HepG2 (cell line): ENCODE measurements around the gene UBE2D4. TPM values are rescaled to one million over a fixed set of nuclear protein-coding genes. Genes with fewer than 3 reads are reported as not detected.

ENCODE experiments used
- ATAC-seq: fragments of 200-7000 bp; cut with Tn5 transposase; 3 replicates; pipeline ENCODE4 v1.9.1; 2020; ENCODE audit warnings: mild to moderate bottlenecking, moderate library complexity
- BruUV-seq: library from RNA; stranded (reverse); fragments of 400-500 nt; replicated peaks from 2 replicates; lab custom pipeline; 2021; lab: Mats Ljungman, UMichigan
- CTCF ChIA-PET: fragments of 300-600 bp; formaldehyde crosslinking; extraction: SDS; loops from one replicate; lab custom pipeline; 2021; ENCODE audit warnings: low total read pairs, inconsistent platforms, low intra/inter-chr PET ratio; lab: Yijun Ruan, JAX
- POLR2A ChIA-PET: fragments of 350-600 bp; sonication (Branson Sonifier 250); formaldehyde crosslinking; loops from one replicate; lab custom pipeline; 2020; ENCODE audit warnings: antibody characterized with exemption, inconsistent platforms; lab: Yijun Ruan, JAX
- DNase-seq: peaks from one replicate; pipeline ENCODE4 v3.0.0-alpha.2; 2015; ENCODE audit warnings: low spot score
- FAIRE-seq: peaks from 3 replicates; lab custom pipeline; 2011; peaks lifted over from hg19 to GRCh38; lab: Jason Lieb, UNC
- H2AFZ ChIP-seq: one replicate; pipeline ENCODE4 v1.6.1; 2011; ENCODE audit warnings: low read length, inconsistent platforms
- H3K27ac ChIP-seq: fragments of 300-600 bp; 3 replicates; pipeline ENCODE4 v1.8.0; 2011; ENCODE audit warnings: mixed run types, mild to moderate bottlenecking, mixed read lengths, low read length, inconsistent platforms; ENCODE audit not compliant: insufficient read depth; ENCODE audit errors: extremely low read length
- H3K27me3 ChIP-seq, 2 experiments: fragments of 200-600 bp in 1 of 2; 2 replicates in 1 of 2; 3 replicates in 1 of 2; pipeline versions ENCODE4 v1.6.0 to v1.8.0; 2011; ENCODE audit warnings: low read length in 2 of 2, mild to moderate bottlenecking in 2 of 2, moderate library complexity in 2 of 2, inconsistent platforms in 1 of 2; ENCODE audit not compliant: insufficient read depth in 2 of 2, control insufficient read depth in 1 of 2
- H3K36me3 ChIP-seq, 2 experiments: fragments of 200-600 bp in 1 of 2; replicated peaks in 1 of 2; 2 replicates in 1 of 2; 3 replicates in 1 of 2; pipeline versions ENCODE4 v1.5.1 to v1.8.0; 2011; ENCODE audit warnings: low read length in 2 of 2, inconsistent platforms in 1 of 2; ENCODE audit not compliant: insufficient read depth in 2 of 2, control insufficient read depth in 1 of 2
- H3K4me1 ChIP-seq: 2 replicates; pipeline ENCODE4 v1.5.1; 2012; ENCODE audit warnings: low read length, inconsistent platforms; ENCODE audit not compliant: insufficient read depth
- H3K4me2 ChIP-seq: 2 replicates; pipeline ENCODE4 v1.6.0; 2011; ENCODE audit warnings: low read depth, low read length, inconsistent platforms
- H3K4me3 ChIP-seq, 3 experiments: fragments of 200-600 bp in 1 of 3; sonication (generic), shearing (Covaris generic) in 1 of 3; replicated peaks in 1 of 3; 2 replicates each; pipeline ENCODE4 v1.5.1; 2011 to 2016; ENCODE audit warnings: low read length in 3 of 3, inconsistent platforms in 2 of 3, low read depth in 2 of 3, mild to moderate bottlenecking in 2 of 3, control low read depth in 1 of 3, mixed read lengths in 1 of 3; ENCODE audit not compliant: insufficient read depth in 1 of 3
- H3K79me2 ChIP-seq: one replicate; pipeline ENCODE4 v1.6.1; 2011; ENCODE audit warnings: low read length, inconsistent platforms; ENCODE audit not compliant: insufficient read depth
- H3K9ac ChIP-seq: 2 replicates; pipeline ENCODE4 v1.6.0; 2011; ENCODE audit warnings: mild to moderate bottlenecking, low read depth, low read length, inconsistent platforms; ENCODE audit not compliant: insufficient read depth
- H3K9me3 ChIP-seq: 2 replicates; pipeline ENCODE4 v1.5.1; 2012; ENCODE audit warnings: mild to moderate bottlenecking, low read length
- H4K20me1 ChIP-seq: 2 replicates; pipeline ENCODE4 v1.6.0; 2011; ENCODE audit warnings: inconsistent platforms, mild to moderate bottlenecking, low read length, moderate library complexity; ENCODE audit not compliant: insufficient read depth
- ATF3 ChIP-seq: sonication (generic); formaldehyde crosslinking; IDR thresholded peaks from 2 replicates; pipeline ENCODE4 v1.4.0; 2020; ENCODE audit warnings: missing genetic modification reagents
- ERF ChIP-seq: IDR thresholded peaks from 2 replicates; pipeline ENCODE4 v1.6.1; 2018; ENCODE audit warnings: missing biosample characterization, missing genetic modification reagents
- ESRRA ChIP-seq: sonication (generic); formaldehyde crosslinking; IDR thresholded peaks from 2 replicates; pipeline ENCODE4 v1.5.1; 2020; ENCODE audit warnings: mild to moderate bottlenecking, low read depth, missing genetic modification reagents
- HOMEZ ChIP-seq: IDR thresholded peaks from 2 replicates; pipeline ENCODE4 v1.6.1; 2016; ENCODE audit warnings: low read depth
- MED1 ChIP-seq: sonication (generic); formaldehyde crosslinking; IDR thresholded peaks from 2 replicates; pipeline ENCODE4 v1.4.0; 2020; ENCODE audit warnings: missing genetic modification reagents
- PBX2 ChIP-seq: IDR thresholded peaks from 2 replicates; pipeline ENCODE4 v1.6.1; 2016; ENCODE audit warnings: control low read depth
- ZNF619 ChIP-seq: sonication (generic); formaldehyde crosslinking; IDR thresholded peaks from 2 replicates; pipeline ENCODE4 v1.4.0; 2020; ENCODE audit warnings: mild to moderate bottlenecking, missing genetic modification reagents
- ZNF883 ChIP-seq: sonication (generic); formaldehyde crosslinking; IDR thresholded peaks from 2 replicates; pipeline ENCODE4 v1.5.1; 2020; ENCODE audit warnings: mild to moderate bottlenecking, missing genetic modification reagents; ENCODE audit errors: not compliant biosample characterization
- WGBS: methylation state at CpG from one replicate; pipeline ENCODE4 v1.1.6; 2017; ENCODE audit warnings: low lambda C conversion rate; 5-methylcytosine and 5-hydroxymethylcytosine counted together
- in situ Hi-C: cut with HindIII; loops from 2 replicates; pipeline ENCODE4 v1.10.0; 2017; ENCODE audit warnings: low pct_unique_long_range_greater_than_20kb; ENCODE audit not compliant: extremely low pct_ligation_motif_present
- intact Hi-C: fragments of 100-400 bp; cut with micrococcal nuclease; formaldehyde crosslinking; loops from one replicate; pipeline ENCODE4 v1.10.0; 2022; ENCODE audit not compliant: unreplicated experiment
- polyA plus RNA-seq, 8 experiments: library from polyadenylated mRNA; depleted of rRNA in 3 of 8; stranded (reverse) in 7 of 8; unstranded in 1 of 8; fragments of >200 nt; fragmentation: Illumina TruSeq in 4 of 8; extraction: Trizol in 4 of 8; gene quantifications; 2 replicates each; pipeline versions ENCODE4 v1.2.1 to v1.2.3, GENCODE V29; 2011 to 2016; ENCODE audit warnings: low read depth in 4 of 8, missing spikeins in 1 of 8, mixed read lengths in 1 of 8; ENCODE audit not compliant: insufficient read depth in 1 of 8
- total RNA-seq, 5 experiments: library from RNA; depleted of rRNA; stranded (reverse); fragments of >200 nt; fragmentation: Illumina TruSeq; extraction: Trizol; gene quantifications; 2 replicates each; pipeline ENCODE4 v1.2.3, GENCODE V29; 2016; ENCODE audit warnings: low read depth in 1 of 5
- TF ChIP-seq, protein P1 (sequence below): sonication (generic); formaldehyde crosslinking; IDR thresholded peaks from 2 replicates; pipeline ENCODE4 v1.5.1; 2020; ENCODE audit warnings: missing genetic modification reagents, mild to moderate bottlenecking, borderline replicate concordance
- TF ChIP-seq, protein P2 (sequence below), 2 experiments: fragments of 450-650 bp in 1 of 2; sonication (generic) in 1 of 2; formaldehyde crosslinking in 1 of 2; IDR thresholded peaks; 2 replicates each; pipeline versions ENCODE4 v1.6.1 to v1.8.0; 2016 to 2022; ENCODE audit warnings: antibody characterized with exemption in 1 of 2, mild to moderate bottlenecking in 1 of 2, missing genetic modification reagents in 1 of 2

UBE2D4 gene
- total and polyA plus RNA-seq, 2 of the 13 experiments (the other 11 are each of a cell fraction or from before 2014, with no cell fraction given), result 9.9 to 16.0 TPM

- TF ChIP-seq ZNF619 (no peak), PBX2 (CRISPR knock-in tag) (no peak), ESRRA (no peak), ERF (no peak)
Observed at GRCh38 chr7:43914795-43915194, 11.4 kb upstream of the UBE2D4 start (continued).

DNA sequence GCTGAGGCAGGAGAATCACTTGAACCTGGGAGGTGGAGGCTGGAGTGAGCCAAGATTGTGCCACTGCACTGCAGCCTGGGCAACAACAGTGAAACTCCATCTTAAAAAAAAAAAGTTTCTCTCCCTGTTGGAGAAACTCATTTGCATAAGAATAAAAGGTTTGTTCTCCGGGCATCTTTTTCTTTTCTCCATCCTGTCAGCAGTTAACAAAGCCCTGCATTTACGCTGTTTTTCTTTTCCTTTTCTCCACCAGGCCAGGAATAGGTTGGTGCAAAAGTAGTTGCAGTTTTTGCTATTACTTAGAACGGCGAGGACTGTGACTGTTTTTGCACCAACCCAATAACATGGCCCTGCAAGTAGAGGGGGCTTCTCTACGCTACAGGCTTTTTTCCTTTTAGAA is 10.3 kb upstream of the UBE2D4 start:
- 94% methylated on average over 5 of the region's 5 CpGs for WGBS
- Histone ChIP-seq H3K27ac (no peak overlapping the region), H3K4me2 (no peak overlapping the region), H3K4me1 (peaks cover 5% of the 10 kb centered on the region; the same call in 1 of the 2 replicates), H4K20me1 (no peaks in the 10 kb centered on the region), H3K36me3 (no peaks in the 10 kb centered on the region), H3K79me2 (no peaks in the 10 kb centered on the region), H3K4me3 (no peak overlapping the region), H3K9me3 (no peaks in the 10 kb centered on the region), H3K9ac (no peak overlapping the region), H3K27me3 (no peaks in the 10 kb centered on the region), H2AFZ (no peak overlapping the region)
- no TSS peak for BruUV-seq
- in situ Hi-C loops (no loop called here), intact Hi-C loops (no loop called here)
- ChIA-PET CTCF (no interaction called here), POLR2A (no interaction called here)
- DNase-seq (no peak), ATAC-seq (no peak), FAIRE-seq (no peak)
- TF ChIP-seq ZNF883 (CRISPR knock-in tag), result no peak
- TF ChIP-seq, protein P1, sequence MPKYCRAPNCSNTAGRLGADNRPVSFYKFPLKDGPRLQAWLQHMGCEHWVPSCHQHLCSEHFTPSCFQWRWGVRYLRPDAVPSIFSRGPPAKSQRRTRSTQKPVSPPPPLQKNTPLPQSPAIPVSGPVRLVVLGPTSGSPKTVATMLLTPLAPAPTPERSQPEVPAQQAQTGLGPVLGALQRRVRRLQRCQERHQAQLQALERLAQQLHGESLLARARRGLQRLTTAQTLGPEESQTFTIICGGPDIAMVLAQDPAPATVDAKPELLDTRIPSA (CRISPR knock-in tag), result no peak
- TF ChIP-seq MED1 (CRISPR knock-in tag), result no peak
- TF ChIP-seq HOMEZ (CRISPR knock-in tag), result no peak
- TF ChIP-seq ATF3, result no peak
- TF ChIP-seq, protein P2, sequence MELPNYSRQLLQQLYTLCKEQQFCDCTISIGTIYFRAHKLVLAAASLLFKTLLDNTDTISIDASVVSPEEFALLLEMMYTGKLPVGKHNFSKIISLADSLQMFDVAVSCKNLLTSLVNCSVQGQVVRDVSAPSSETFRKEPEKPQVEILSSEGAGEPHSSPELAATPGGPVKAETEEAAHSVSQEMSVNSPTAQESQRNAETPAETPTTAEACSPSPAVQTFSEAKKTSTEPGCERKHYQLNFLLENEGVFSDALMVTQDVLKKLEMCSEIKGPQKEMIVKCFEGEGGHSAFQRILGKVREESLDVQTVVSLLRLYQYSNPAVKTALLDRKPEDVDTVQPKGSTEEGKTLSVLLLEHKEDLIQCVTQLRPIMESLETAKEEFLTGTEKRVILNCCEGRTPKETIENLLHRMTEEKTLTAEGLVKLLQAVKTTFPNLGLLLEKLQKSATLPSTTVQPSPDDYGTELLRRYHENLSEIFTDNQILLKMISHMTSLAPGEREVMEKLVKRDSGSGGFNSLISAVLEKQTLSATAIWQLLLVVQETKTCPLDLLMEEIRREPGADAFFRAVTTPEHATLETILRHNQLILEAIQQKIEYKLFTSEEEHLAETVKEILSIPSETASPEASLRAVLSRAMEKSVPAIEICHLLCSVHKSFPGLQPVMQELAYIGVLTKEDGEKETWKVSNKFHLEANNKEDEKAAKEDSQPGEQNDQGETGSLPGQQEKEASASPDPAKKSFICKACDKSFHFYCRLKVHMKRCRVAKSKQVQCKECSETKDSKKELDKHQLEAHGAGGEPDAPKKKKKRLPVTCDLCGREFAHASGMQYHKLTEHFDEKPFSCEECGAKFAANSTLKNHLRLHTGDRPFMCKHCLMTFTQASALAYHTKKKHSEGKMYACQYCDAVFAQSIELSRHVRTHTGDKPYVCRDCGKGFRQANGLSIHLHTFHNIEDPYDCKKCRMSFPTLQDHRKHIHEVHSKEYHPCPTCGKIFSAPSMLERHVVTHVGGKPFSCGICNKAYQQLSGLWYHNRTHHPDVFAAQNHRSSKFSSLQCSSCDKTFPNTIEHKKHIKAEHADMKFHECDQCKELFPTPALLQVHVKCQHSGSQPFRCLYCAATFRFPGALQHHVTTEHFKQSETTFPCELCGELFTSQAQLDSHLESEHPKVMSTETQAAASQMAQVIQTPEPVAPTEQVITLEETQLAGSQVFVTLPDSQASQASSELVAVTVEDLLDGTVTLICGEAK (IDR thresholded peaks at IDR 0.05), result peak; percentile 29; the same call in 1 of the 2 replicates
- TF ChIP-seq, protein P2 (CRISPR knock-in tag; IDR thresholded peaks at IDR 0.05), result no peak
